Activated T-cell treated with anti-CD3 and anti-CD28 coated beads, Interleukin-2, amount 50 U/mL, for 4 hours (primary cell): ENCODE measurements around the gene CMTM8. TPM values are rescaled to one million over a fixed set of nuclear protein-coding genes. Genes with fewer than 3 reads are reported as not detected.

Experiments used
- ATAC-seq, 2 donors: fragments of 200-7000 bp; cut with Tn5 transposase; one replicate each; pipeline ENCODE4 v1.10.0; 2021
- DNase-seq: peaks from one replicate; pipeline ENCODE4 v3.0.0-alpha.2; 2020
- H3K27me3 Mint-ChIP-seq: one replicate; pipeline ENCODE4 v1.8.0; 2021; ENCODE audit warnings: low read depth, mixed read lengths
- H3K36me3 Mint-ChIP-seq: one replicate; pipeline ENCODE4 v1.8.0; 2022; ENCODE audit warnings: mixed read lengths; ENCODE audit not compliant: insufficient read depth
- H3K4me1 Mint-ChIP-seq: one replicate; pipeline ENCODE4 v1.8.0; 2021; ENCODE audit warnings: low read depth, mixed read lengths
- H3K4me3 Mint-ChIP-seq: one replicate; pipeline ENCODE4 v1.8.0; 2021; ENCODE audit warnings: mild to moderate bottlenecking, moderate library complexity, mixed read lengths
- H3K9me3 Mint-ChIP-seq: one replicate; pipeline ENCODE4 v1.8.0; 2021; ENCODE audit warnings: mixed read lengths
- total RNA-seq, 3 donors: library from RNA; stranded (reverse); gene quantifications; one replicate each; pipeline ENCODE4 v1.2.1, GENCODE V29; 2021

The CMTM8 gene
- total RNA-seq, 3 donors from 2014 or later: 3.9 to 6.3 (median 4.7) TPM

DNA sequence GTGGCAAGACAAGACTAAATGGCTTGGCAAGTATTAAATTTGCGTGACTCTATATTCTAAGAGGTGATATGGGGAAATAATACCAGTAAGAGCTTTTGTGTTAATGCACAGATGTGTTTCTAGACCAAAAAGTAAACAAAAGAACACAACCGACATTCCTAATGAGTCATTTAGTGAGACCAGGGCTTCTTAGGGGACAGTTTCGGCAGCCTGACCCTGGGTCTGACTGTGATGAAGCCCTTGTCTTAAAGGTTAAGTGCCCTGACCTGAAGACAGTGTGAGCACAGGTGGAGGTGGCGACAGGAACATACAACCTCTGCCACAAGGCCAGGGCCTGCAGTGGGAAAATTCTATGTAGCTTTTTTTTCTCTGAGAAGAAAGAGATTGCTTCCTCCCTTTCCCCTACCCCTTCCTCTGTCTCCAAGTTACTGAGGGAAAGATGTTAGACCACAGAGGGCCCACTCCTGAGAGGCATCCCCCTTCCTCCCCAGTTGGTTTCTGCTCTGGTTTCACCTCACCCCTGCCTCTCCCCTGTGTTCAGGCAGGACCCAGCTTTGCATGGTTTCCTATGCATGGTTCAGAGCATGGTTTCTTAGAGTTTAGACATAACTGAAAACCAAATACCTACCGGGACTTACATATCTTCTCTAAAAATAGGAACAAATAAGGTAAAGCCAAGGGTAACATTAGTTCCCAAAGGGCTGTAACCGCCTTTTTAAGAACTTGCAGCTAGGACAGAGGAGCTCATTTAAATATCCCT is 128.3 kb downstream of the CMTM8 start:
- Mint-ChIP-seq H3K36me3 (peaks cover 16% of the 10 kb centered on the region), H3K9me3 (no peaks in the 10 kb centered on the region), H3K27me3 (no peaks in the 10 kb centered on the region), H3K4me3 (no peak overlapping the region), H3K4me1 (peaks cover 17% of the 10 kb centered on the region)
- ATAC-seq (no peak), DNase-seq (no peak)

DNA sequence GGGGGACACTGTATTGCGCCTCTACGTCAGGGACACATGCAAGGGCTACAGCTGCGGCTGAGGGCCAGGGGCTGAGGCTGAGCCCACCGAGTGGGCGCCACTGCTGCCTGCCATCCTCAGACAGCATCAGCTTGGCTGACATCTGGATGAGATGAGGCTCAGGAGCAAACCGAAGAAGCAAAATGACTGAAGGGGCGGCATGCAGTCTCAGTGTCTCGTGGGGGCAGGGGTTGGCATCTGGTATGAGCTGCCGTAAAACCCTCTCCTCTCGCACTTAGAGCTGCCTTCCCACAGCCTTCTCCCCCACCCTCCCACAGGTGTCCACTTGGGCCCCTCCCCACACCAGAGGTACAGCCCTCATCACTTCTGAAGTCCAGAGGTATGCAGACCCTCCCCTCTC is 129.0 kb downstream of the CMTM8 start:
- DNase-seq: no peak
- H3K4me1 Mint-ChIP-seq: peaks cover 23% of the 10 kb centered on the region
- ATAC-seq: no peak
- H3K9me3 Mint-ChIP-seq: no peaks in the 10 kb centered on the region
- H3K36me3 Mint-ChIP-seq: peaks cover 16% of the 10 kb centered on the region
- H3K4me3 Mint-ChIP-seq: no peak overlapping the region
- H3K27me3 Mint-ChIP-seq: no peaks in the 10 kb centered on the region

DNA sequence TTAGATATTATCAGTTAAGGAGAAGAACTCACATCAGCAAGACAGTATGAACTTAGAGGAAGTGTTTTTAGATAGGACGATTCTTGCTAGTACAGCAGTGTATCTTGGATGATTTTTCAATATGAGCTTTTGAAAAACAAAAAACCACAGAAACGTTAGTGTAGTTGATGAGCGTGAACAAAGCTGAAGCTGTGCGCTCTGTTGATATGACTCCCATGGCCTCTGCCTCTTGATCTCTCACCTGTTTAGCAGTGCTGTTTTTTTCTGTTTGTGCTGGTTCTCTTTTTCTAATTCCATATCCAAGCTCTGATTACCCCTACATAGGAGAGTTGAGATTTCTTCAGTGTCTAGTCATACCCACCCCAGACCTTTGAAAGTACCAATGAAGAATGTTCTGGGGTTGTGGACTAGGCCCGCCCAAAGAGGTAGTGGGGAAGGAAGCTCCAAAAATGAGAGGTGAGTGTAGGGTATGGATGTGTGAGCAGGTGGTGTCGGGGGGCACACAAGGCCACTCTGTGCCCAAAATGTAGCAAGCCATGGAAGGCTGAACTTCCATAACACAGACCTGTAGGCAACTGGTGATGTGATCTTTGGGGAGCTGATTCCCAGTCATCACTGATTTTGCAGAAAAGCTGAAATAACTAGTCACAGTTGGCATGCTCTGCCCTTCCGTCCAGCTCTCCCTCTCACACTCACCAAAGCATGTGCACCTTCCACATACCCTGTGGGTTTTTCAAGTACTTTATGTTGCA is 133.2 kb downstream of the CMTM8 start:
- Mint-ChIP-seq H3K4me1 (peaks cover 34% of the 10 kb centered on the region), H3K36me3 (peaks cover 7% of the 10 kb centered on the region)

DNA sequence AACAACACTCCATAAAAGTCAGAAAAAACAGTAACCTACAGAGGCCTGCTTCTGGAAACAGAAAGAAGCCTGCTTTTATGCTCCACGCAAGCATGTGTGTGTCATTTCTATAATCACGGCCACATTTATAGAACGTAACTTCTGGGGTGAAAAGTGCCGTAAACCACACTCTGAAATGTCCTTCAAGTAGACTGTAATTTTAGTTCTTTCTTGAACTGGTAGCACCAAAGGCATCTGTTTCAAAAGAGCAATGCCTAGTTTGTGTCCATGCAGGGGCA is 133.7 kb downstream of the CMTM8 start:
- Mint-ChIP-seq H3K4me1 (peaks cover 32% of the 10 kb centered on the region), H3K4me3 (no peak overlapping the region), H3K36me3 (peaks cover 7% of the 10 kb centered on the region), H3K9me3 (no peaks in the 10 kb centered on the region), H3K27me3 (no peaks in the 10 kb centered on the region)
- DNase-seq (no peak), ATAC-seq (peak; percentile 55 to 68)

More for the DNA sequence above, 133.2 kb downstream of the CMTM8 start:
- H3K4me3 Mint-ChIP-seq: no peak overlapping the region
- ATAC-seq (peak; percentile 69 to 70), DNase-seq (no peak)
- H3K9me3 Mint-ChIP-seq: no peaks in the 10 kb centered on the region
- no peaks in the 10 kb centered on the region for H3K27me3 Mint-ChIP-seq

DNA sequence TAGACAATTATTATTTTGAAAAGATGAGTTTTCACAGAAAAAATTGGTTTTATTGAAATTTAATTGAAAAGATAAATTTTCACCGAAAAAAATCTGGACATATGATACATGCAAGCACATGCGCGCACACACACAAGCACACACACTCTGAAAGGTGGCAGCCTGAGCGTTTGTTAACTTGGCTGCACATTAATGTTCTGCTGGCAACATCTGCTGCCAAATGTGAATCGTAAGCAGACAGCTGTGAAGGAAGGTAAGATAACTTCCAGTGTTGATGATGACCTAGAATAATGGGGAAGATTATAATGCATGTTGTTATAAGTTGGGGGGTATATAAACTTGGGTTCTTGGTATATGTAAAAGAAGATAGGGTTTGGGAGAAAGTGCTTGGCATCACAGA is 134.8 kb downstream of the CMTM8 start:
- Mint-ChIP-seq H3K9me3 (no peaks in the 10 kb centered on the region), H3K4me3 (no peak overlapping the region), H3K36me3 (no peaks in the 10 kb centered on the region), H3K4me1 (peaks cover 32% of the 10 kb centered on the region), H3K27me3 (no peaks in the 10 kb centered on the region)
- ATAC-seq (no peak), DNase-seq (no peak)

DNA sequence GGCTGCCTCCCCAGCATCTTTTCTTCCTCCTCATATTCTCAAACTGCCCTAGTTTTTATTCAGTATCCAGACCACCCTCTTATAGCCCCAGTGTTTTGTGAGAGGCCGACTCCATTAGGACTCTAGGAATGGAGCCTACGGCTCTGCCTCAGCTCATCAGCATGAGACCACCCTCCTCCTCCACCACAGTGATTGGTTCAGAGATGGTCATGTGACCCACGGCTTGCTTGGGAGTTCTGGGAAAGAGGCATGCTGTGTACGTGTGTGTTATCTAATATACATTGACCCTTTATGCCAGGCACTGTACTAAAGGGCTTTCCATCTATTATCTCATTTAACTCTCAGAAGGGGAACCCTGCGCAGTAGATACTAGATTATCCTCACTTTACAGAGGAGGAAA is 135.4 kb downstream of the CMTM8 start:
- H3K9me3 Mint-ChIP-seq: no peaks in the 10 kb centered on the region
- H3K4me3 Mint-ChIP-seq: no peak overlapping the region
- no peaks in the 10 kb centered on the region for H3K36me3 Mint-ChIP-seq
- H3K4me1 Mint-ChIP-seq: peaks cover 32% of the 10 kb centered on the region
- DNase-seq (no peak), ATAC-seq (no peak)
- no peaks in the 10 kb centered on the region for H3K27me3 Mint-ChIP-seq

DNA sequence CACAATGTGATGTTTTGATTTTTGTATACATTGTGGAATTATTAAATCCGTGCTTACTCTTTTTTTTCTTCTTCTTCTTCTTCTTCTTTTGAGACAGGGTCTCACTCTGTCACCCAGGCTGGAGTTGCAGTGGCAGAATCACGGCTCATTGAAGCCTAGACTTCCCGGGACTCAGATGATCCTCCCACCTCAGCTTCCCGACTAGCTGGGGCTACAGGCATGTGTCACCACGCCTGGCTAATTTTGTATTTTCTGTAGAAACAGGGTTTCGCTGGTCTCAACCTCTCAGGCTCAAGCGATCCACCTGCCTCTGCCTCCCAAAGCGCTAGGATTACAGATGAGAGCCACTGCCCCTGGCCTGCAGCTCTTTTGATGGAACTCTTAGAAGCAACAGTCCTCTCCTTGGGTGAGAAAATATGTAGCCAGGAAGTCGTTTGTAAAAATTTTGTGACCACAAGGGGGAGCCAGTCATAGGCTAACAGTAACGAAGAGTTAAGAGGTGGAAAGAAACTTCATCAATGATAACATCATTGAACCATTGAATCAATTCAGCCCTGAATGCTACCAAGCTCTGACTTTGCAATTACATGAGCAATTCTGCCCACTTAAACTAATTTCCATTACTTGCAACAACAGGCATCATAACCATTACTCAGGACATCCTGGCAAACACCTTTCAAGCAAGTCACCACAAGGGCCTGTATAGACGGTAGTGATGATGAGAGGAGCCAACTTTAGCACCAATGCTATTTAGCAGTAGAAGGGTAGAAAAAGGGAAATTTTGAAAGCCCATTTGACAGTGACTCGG is 136.5 kb downstream of the CMTM8 start:
- Mint-ChIP-seq H3K4me1 (peaks cover 30% of the 10 kb centered on the region), H3K4me3 (no peak overlapping the region), H3K9me3 (no peaks in the 10 kb centered on the region), H3K27me3 (no peaks in the 10 kb centered on the region), H3K36me3 (no peaks in the 10 kb centered on the region)
- DNase-seq (peak; percentile 65), ATAC-seq (peak; percentile 39 to 49)

DNA sequence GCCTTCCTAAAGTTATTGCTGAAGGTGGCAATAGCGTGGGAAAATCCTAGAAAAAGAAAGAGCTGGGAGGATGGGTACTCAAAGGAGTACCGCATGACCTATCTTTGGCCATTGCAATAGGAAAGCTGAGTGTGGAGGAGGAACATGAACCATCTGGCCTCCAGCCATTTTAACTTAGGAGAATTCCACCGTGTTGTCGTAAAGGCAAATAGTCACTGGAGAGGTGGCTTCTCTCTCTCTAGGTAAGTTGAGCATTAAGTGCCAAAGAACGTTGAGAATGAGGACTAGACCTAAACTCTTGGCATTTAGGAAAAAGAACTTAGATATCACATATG is 137.1 kb downstream of the CMTM8 start:
- ATAC-seq (no peak), DNase-seq (no peak)
- Mint-ChIP-seq H3K4me1 (peaks cover 26% of the 10 kb centered on the region), H3K4me3 (no peak overlapping the region), H3K9me3 (no peaks in the 10 kb centered on the region), H3K36me3 (no peaks in the 10 kb centered on the region), H3K27me3 (no peaks in the 10 kb centered on the region)

DNA sequence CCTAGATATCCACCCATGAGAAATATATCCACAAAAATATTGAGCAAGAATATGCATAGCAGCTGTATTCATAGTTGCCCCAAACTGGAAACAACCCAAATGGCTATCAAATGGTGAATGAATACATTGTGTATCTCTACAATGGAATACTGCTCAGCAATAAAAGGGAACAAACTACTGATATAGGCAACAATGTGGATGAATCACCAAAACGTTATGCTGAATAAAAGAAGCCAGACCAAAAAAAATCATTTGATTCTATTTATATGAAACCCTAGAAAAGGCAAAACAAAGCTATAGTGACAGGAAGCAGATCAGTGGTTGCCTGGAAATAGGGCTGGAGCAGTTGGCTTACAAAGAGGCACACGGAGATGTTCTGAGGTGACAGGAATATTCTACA is 137.6 kb downstream of the CMTM8 start:
- DNase-seq (no peak), ATAC-seq (no peak)
- Mint-ChIP-seq H3K4me3 (no peak overlapping the region), H3K4me1 (peaks cover 23% of the 10 kb centered on the region), H3K27me3 (no peaks in the 10 kb centered on the region), H3K36me3 (no peaks in the 10 kb centered on the region), H3K9me3 (no peaks in the 10 kb centered on the region)

DNA sequence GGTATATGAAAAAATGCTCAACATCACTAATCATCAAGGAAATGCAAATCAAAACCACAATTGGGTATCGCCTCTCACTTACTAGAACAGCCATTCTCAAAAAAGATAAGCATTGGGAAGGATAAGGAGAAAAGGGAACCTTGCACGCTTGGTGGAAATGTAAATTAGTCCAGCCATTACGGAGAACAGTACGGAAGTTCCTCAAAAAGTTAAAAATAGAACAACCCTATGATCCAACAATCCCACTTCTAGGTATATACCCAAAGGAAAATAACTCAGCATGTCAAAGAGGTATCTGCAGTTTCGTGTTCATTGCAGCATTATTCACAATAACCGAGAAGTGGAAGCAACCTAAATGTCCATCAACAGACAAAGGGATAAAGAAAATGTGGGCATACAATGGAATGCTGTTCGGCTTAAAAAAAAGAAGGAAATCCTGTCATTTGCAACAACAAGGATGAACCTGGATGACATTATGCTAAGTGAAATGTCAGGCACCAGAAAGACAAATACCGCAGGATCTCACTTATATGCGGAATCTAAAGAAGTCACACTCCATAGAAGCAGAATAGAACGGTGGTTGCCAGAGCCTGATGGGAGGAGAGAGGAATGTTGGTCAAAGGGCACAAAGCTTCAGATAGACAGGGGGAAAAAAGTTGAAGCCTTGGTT is 141.5 kb downstream of the CMTM8 start:
- ATAC-seq: no peak
- H3K9me3 Mint-ChIP-seq: no peaks in the 10 kb centered on the region
- peaks cover 3% of the 10 kb centered on the region for H3K4me1 Mint-ChIP-seq
- no peaks in the 10 kb centered on the region for H3K36me3 Mint-ChIP-seq
- DNase-seq: no peak
- H3K4me3 Mint-ChIP-seq: no peak overlapping the region
- H3K27me3 Mint-ChIP-seq: no peaks in the 10 kb centered on the region

DNA sequence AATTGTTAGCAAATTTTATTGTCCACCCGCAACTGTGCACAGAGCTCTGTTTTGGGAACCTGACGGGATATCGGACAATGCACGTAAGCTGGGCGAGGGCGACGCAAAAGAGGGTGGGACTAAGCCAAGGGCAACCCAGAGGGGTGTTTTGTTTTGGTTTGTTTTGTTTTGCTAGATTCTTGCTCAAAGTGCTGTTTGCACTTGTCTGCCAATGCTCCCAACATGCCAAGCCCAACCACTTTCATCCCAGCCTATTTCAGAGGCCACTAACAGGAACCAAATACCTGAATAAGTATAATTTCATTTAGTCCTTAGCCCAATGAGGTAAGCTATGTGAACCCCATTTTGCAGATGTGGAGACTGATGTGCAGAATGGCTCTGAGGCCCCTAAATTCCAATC is 143.4 kb downstream of the CMTM8 start:
- no peak overlapping the region for H3K4me3 Mint-ChIP-seq
- no peaks in the 10 kb centered on the region for H3K9me3 Mint-ChIP-seq
- no peak for ATAC-seq
- no peaks in the 10 kb centered on the region for H3K27me3 Mint-ChIP-seq
- H3K36me3 Mint-ChIP-seq: no peaks in the 10 kb centered on the region
- DNase-seq: no peak
- no peaks in the 10 kb centered on the region for H3K4me1 Mint-ChIP-seq

DNA sequence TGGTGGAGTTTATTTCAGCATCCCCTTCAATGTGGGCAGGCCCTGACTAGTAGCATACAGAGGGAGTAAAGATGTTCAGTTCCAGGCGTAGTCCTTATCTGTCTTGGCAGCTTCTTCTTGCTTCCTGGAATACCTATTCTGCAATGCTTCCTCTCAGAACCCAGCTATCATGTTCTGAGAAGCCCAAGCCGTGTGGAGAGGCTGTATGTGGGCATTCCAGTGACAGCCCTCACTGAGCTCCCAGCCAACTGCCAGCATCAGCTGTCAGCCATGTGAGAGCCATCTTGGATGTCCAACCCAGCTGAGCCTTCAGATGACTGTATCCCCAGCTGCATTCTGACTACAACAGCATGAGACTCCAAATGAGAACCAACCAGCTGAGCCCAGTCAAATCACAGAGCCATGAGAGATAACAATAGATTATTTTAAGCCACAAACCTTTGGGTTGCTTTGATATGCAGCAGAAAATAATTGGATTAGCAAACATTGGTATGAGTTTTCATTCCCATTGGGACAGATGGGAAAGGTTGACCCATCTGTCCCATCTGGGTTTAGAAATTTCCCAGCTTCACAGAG is 144.7 kb downstream of the CMTM8 start:
- no peak for ATAC-seq
- H3K9me3 Mint-ChIP-seq: no peaks in the 10 kb centered on the region

DNA sequence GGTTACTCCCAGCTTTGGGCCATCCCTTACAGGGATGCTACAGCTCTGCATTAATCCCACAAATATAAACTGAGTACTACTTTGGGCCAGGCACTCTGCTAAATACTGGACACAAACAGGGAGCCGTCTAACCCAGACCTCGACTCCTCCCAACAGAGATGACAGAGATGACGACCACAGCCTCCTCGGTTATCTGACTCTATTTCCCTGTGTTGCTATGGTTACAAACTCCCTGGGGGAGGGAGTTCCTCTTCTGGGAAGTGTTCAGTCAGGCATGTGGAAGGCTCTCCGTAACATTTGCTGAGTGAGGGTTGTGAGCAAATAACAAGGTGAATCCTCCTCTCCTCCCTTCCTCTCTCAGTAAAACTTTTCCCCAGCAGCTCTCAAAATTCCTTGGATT is 146.5 kb downstream of the CMTM8 start:
- H3K4me1 Mint-ChIP-seq: peaks cover 13% of the 10 kb centered on the region
- no peak for ATAC-seq
- H3K36me3 Mint-ChIP-seq: no peaks in the 10 kb centered on the region
- no peak overlapping the region for H3K4me3 Mint-ChIP-seq
- no peaks in the 10 kb centered on the region for H3K9me3 Mint-ChIP-seq
- DNase-seq: no peak
- H3K27me3 Mint-ChIP-seq: no peaks in the 10 kb centered on the region

More for the DNA sequence above, 144.7 kb downstream of the CMTM8 start:
- Mint-ChIP-seq H3K36me3 (no peaks in the 10 kb centered on the region), H3K4me3 (no peak overlapping the region), H3K27me3 (no peaks in the 10 kb centered on the region), H3K4me1 (no peaks in the 10 kb centered on the region)
- no peak for DNase-seq

DNA sequence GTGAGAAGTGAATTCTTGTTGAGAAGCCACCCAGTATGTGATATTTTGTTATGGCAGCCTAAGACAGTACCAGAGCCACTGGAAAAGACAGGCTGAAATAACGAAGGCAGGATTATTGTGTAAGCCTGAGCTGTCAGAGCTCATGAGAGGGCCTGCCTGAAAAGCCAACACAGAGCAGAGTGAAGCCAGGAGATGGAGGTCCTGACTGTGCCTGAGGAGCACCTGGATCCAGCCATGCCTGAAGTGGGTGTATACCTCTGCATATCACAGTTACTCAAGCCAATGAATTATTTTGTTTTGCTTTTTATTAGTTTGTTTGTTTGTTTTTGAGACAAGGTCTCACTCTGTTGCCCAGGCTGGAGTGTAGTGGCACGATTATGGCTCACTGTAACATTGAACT is 149.0 kb downstream of the CMTM8 start:
- H3K9me3 Mint-ChIP-seq: no peaks in the 10 kb centered on the region
- no peak overlapping the region for H3K4me3 Mint-ChIP-seq
- no peak for DNase-seq
- H3K4me1 Mint-ChIP-seq: peaks cover 25% of the 10 kb centered on the region
- H3K27me3 Mint-ChIP-seq: no peaks in the 10 kb centered on the region
- no peak for ATAC-seq
- no peaks in the 10 kb centered on the region for H3K36me3 Mint-ChIP-seq
